Colonic mucosa (tissue), 4 donors: ENCODE results near the gene GRWD1. TPM values are rescaled to one million over a fixed set of nuclear protein-coding genes. Genes with fewer than 3 reads are reported as not detected.

ENCODE experiments used
- DNase-seq: peaks from one replicate; pipeline ENCODE4 v3.0.0-alpha.2; 2020
- H3K27ac ChIP-seq: fragments of 200-600 bp; one replicate; pipeline ENCODE4 v1.8.0; 2021
- H3K27me3 ChIP-seq: fragments of 200-600 bp; one replicate; pipeline ENCODE4 v1.8.0; 2021
- H3K36me3 ChIP-seq: fragments of 200-600 bp; one replicate; pipeline ENCODE4 v1.8.0; 2021
- H3K4me1 ChIP-seq: fragments of 200-600 bp; one replicate; pipeline ENCODE4 v1.8.0; 2021; ENCODE audit warnings: mild to moderate bottlenecking
- H3K4me3 ChIP-seq: fragments of 200-600 bp; one replicate; pipeline ENCODE4 v1.8.0; 2021
- H3K9ac ChIP-seq, 2 donors: one replicate each; pipeline ENCODE4 v1.7.0; 2013; ENCODE audit warnings: control low read depth in 2 of 2, low read depth in 2 of 2, low read length in 2 of 2
- H3K9me3 ChIP-seq: fragments of 200-600 bp; one replicate; pipeline ENCODE4 v1.8.0; 2021
- CTCF ChIP-seq: fragments of 200-600 bp; IDR thresholded peaks from one replicate; pipeline ENCODE4 v1.8.0; 2022; ENCODE audit warnings: antibody characterized with exemption, mild to moderate bottlenecking
- intact Hi-C: fragments of 100-400 bp; cut with DNase I; formaldehyde crosslinking; loops from one replicate; pipeline ENCODE4 v1.14.1; 2022
- total RNA-seq, 2 donors: library from RNA; stranded (reverse); fragmentation: NEBNext Ultra II Directional in 1 of 2; extraction: Animal tissue kit (Norgen Biotek cat#: 25700) in 1 of 2; gene quantifications; one replicate each; pipeline ENCODE4 v1.2.1, GENCODE V29; 2021
- donor health status: healthy.
- donor health status: DM: no; HTN: no; CAD: no.
- donor health status: DM: no; HTN: no; CAD: no.

The GRWD1 gene
- total RNA-seq, 2 donors from 2014 or later, result 17.0 to 45.8 TPM

GRCh38 chr19:48461651-48461981 lies 15.8 kb downstream of the GRWD1 start:
- no peaks in the 10 kb centered on the region for H3K9me3 ChIP-seq
- no peak overlapping the region for H3K9ac ChIP-seq
- no peak overlapping the region for H3K4me3 ChIP-seq
- no peak overlapping the region for H3K27ac ChIP-seq
- intact Hi-C loops, result no loop called here
- H3K4me1 ChIP-seq, result no peaks in the 10 kb centered on the region
- TF ChIP-seq CTCF, result no peak
- no peak for DNase-seq
- H3K36me3 ChIP-seq, result no peaks in the 10 kb centered on the region
- no peaks in the 10 kb centered on the region for H3K27me3 ChIP-seq

- H3K9me3 ChIP-seq, result no peaks in the 10 kb centered on the region
- no peaks in the 10 kb centered on the region for H3K36me3 ChIP-seq
- TF ChIP-seq CTCF, result no peak
- no peak for DNase-seq
- intact Hi-C loops, result no loop called here
- no peaks in the 10 kb centered on the region for H3K4me1 ChIP-seq
- H3K9ac ChIP-seq, result no peak overlapping the region
- H3K27me3 ChIP-seq, result no peaks in the 10 kb centered on the region
- H3K27ac ChIP-seq, result no peak overlapping the region
- no peak overlapping the region for H3K4me3 ChIP-seq
Measured at GRCh38 chr19:48461982-48462655, 16.3 kb downstream of the GRWD1 start.

DNA sequence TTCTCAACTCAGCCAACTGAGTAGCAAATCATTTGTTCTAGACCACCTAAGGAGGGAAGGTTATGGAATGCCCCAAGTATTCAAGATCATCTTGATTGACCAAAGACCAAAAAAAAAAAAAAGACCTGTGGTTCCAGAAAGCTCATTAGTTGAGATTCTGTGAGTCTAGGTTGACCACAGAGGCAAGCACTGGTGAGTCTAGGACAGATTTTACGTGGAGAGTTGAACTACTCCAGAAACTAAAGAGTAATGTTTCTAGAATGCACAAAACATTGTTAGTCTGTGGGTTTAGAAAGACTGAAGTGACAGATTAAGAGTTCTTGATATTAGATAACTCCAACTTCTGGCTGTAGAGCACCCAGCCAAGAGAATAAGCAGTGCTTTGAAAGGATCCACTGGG lies 19.4 kb downstream of the GRWD1 start:
- no peak for DNase-seq
- intact Hi-C loops, result no loop called here
- no peaks in the 10 kb centered on the region for H3K9me3 ChIP-seq
- TF ChIP-seq CTCF, result no peak
- H3K4me1 ChIP-seq, result peaks cover 2% of the 10 kb centered on the region
- no peak overlapping the region for H3K27ac ChIP-seq
- no peak overlapping the region for H3K4me3 ChIP-seq
- no peak overlapping the region for H3K9ac ChIP-seq
- no peaks in the 10 kb centered on the region for H3K27me3 ChIP-seq
- H3K36me3 ChIP-seq, result no peaks in the 10 kb centered on the region

DNA sequence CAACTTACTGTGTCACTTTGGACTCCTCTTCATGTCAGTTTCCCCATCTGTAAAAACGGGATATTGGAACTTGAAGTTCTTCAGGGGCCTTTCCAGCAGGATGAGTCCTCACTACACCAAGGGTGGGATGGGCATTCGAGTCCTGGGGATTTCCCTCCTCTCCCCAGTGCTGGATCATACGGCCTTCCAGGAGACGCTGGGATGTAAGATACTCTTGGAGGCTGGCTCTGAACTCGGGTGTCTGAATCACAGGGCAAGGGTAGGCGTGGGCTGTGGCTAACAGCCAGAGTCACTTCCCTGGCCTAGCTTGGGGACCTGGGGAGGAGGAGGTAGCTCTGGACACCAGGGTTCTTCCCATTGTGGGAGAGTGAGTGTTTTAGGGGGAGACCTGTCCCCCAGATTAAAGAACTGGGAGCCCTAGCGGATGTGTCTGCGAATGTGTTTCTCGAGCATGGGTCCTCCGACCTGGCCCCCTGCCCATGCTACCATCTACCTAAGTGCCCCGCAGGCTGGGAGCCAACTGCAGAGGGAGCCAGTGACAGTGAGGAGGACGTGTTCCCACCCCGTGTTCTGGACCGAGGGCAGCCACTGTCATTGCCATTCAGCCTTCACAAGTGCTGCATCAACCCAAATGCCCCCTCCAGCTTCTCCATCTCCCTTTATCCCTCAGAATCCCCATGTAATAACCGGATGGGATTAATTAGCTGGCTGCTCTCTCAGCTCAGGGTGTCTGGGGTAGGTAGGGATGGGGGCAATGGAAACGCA lies 21.0 kb downstream of the GRWD1 start:
- Histone ChIP-seq H3K4me1 (peaks cover 6% of the 10 kb centered on the region), H3K36me3 (peaks cover 2% of the 10 kb centered on the region), H3K9ac (no peak overlapping the region), H3K27ac (no peak overlapping the region), H3K4me3 (no peak overlapping the region), H3K9me3 (no peaks in the 10 kb centered on the region), H3K27me3 (no peaks in the 10 kb centered on the region)
- intact Hi-C loops, result no loop called here
- no peak for DNase-seq
- TF ChIP-seq CTCF, result no peak

- peaks cover 20% of the 10 kb centered on the region for H3K36me3 ChIP-seq
- H3K4me1 ChIP-seq, result peaks cover 6% of the 10 kb centered on the region
- peak; percentile 100 for DNase-seq
- H3K27me3 ChIP-seq, result no peaks in the 10 kb centered on the region
- peak overlapping the region; percentile 81 to 89 for H3K9ac ChIP-seq
- intact Hi-C loops, result no loop called here
- no peaks in the 10 kb centered on the region for H3K9me3 ChIP-seq
- peak overlapping the region; percentile 98 for H3K4me3 ChIP-seq
- H3K27ac ChIP-seq, result peak overlapping the region; percentile 95
- TF ChIP-seq CTCF, result no peak
Measured at GRCh38 chr19:48468772-48469288, 23.0 kb downstream of the GRWD1 start.
